ENCODE data around the gene SMARCC1. TPM values are rescaled to one million over a fixed set of nuclear protein-coding genes. Genes with fewer than 3 reads are reported as not detected.

The SMARCC1 gene
- 29.6 and 50.7 TPM in 2 replicates for total RNA-seq

GRCh38 chr3:47781685-47782445 lies at the start of gene SMARCC1:
TSS of gene SMARCC1 (minus strand) at chr3:47781893. CDS start at chr3:47781797, 96 bp downstream.

GRCh38 chr3:47802734-47803479 lies 21.2 kb upstream of the SMARCC1 start, which contains the start of gene DHX30:
TSS of gene DHX30 (plus strand) at chr3:47803138. CDS start at chr3:47810684, 7,546 bp downstream.

GRCh38 chr3:47578691-47579632 lies 202.7 kb downstream of the SMARCC1 start, which contains the start of gene CSPG5:
TSS of gene CSPG5 (minus strand) at chr3:47578865. CDS start at chr3:47578693, 172 bp downstream.

Other genes with a start within 250 kb of the SMARCC1 start
- gene CSPG5, start 203.0 kb downstream of the SMARCC1 start, total RNA-seq: 0.32 and 1.1 TPM in 2 replicates
- 65.2 and 73.4 TPM in 2 replicates for gene DHX30, start 21.2 kb upstream of the SMARCC1 start, total RNA-seq
- gene MAP4, start 234.5 kb upstream of the SMARCC1 start, total RNA-seq: 45.4 and 45.5 TPM in 2 replicates